Body of pancreas (tissue), 4 donors: Measurements from ENCODE around the gene MICAL2. TPM values are rescaled to one million over a fixed set of nuclear protein-coding genes. Genes with fewer than 3 reads are reported as not detected.

Experiments
- ATAC-seq: fragments of 150-250 bp; one replicate; pipeline ENCODE4 v1.9.1; 2016
- DNase-seq, 4 donors: peaks; one replicate each; pipeline ENCODE4 v3.0.0-alpha.2; 2019
- H3K27ac ChIP-seq, 4 donors: fragments of 200-600 bp; sonication (generic); 1 replicate in 3 of 4; 2 replicates in 1 of 4; pipeline versions ENCODE4 v1.5.1 to v1.6.1; 2016 to 2019; ENCODE audit warnings: mild to moderate bottlenecking in 1 of 4, mixed read lengths in 1 of 4, moderate library complexity in 1 of 4
- H3K27me3 ChIP-seq, 2 donors: fragments of 200-600 bp; sonication (generic); one replicate each; pipeline ENCODE4 v1.6.0; 2016; ENCODE audit warnings: mild to moderate bottlenecking in 1 of 2
- H3K36me3 ChIP-seq, 2 donors: fragments of 200-600 bp; sonication (generic); replicated peaks in 1 of 2; 2 replicates each; pipeline ENCODE4 v1.5.1; 2016; ENCODE audit warnings: low read depth in 2 of 2; ENCODE audit not compliant: insufficient read depth in 1 of 2
- H3K4me1 ChIP-seq: fragments of 200-600 bp; sonication (generic); one replicate; pipeline ENCODE4 v1.6.0; 2016
- H3K4me3 ChIP-seq, 2 donors: fragments of 200-600 bp; sonication (generic); 1 replicate in 1 of 2; 2 replicates in 1 of 2; pipeline ENCODE4 v1.5.1; 2016 to 2019
- H3K9me3 ChIP-seq, 3 donors: fragments of 200-600 bp; sonication (generic); 1 replicate in 2 of 3; 2 replicates in 1 of 3; pipeline ENCODE4 v1.5.1; 2016
- CTCF ChIP-seq, 7 experiments: fragments of 450-650 bp in 4 of 7; fragments of 200-600 bp in 3 of 7; sonication (generic) in 3 of 7; IDR thresholded peaks; one replicate each; pipeline ENCODE4 v1.5.1; 2016 to 2019; ENCODE audit warnings: antibody characterized with exemption in 7 of 7
- POLR2A ChIP-seq, 3 donors: fragments of 450-650 bp; IDR thresholded peaks; one replicate each; pipeline ENCODE4 v1.6.1; 2016; ENCODE audit warnings: antibody characterized with exemption in 3 of 3, mild to moderate bottlenecking in 2 of 3
- WGBS, 2 donors: methylation state at CpG; one replicate each; pipeline ENCODE4 v1.1.5; 2017; 5-methylcytosine and 5-hydroxymethylcytosine counted together
- intact Hi-C: fragments of 100-400 bp; cut with DNase I; formaldehyde crosslinking; loops from one replicate; pipeline ENCODE4 v1.15.1; 2023
- total RNA-seq, 2 donors: library from RNA; depleted of rRNA; stranded (reverse); fragments of >200 nt; gene quantifications; one replicate each; pipeline ENCODE4 v1.1.0, GENCODE V29; 2016

MICAL2 gene
- total RNA-seq, 2 donors from 2014 or later = 16.6 to 24.4 TPM

- ATAC-seq (no peak), DNase-seq (no peak)
- 96% methylated on average over 7 of the region's 7 CpGs for WGBS, 2 donors
- intact Hi-C loops = no loop called here
- no peaks in the 10 kb centered on the region for H3K9me3 ChIP-seq
- no peaks in the 10 kb centered on the region for H3K27me3 ChIP-seq
- peaks cover 37% of the 10 kb centered on the region for H3K4me1 ChIP-seq
- TF ChIP-seq CTCF (IDR thresholded peaks at IDR 0.05) (no peak), POLR2A (IDR thresholded peaks at IDR 0.05) (no peak)
- H3K4me3 ChIP-seq = no peak overlapping the region
- no peak overlapping the region for H3K27ac ChIP-seq
- H3K36me3 ChIP-seq = no peaks in the 10 kb centered on the region
These were observed 92.4 kb downstream of the MICAL2 start for GRCh38 chr11:12202661-12203310.

DNA sequence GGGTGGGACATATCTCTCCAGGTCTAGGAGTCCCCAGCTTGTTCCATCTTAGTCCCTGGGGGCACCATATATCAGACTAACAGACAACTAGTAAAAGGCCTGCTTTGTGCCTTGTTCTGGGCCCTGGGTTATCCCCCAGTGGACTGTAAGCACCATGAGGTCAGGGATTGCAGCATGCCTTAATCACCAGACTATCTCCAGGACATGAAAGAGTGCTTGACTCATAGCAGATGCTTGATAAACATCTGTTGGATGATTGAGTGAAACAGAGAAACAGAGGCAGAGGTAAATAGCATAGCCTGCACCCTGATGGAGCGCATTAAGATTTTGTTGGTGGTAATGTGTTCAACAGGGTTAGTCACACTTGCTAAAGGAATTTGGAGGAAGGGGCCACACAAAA, 94.1 kb downstream of the MICAL2 start:
- TF ChIP-seq CTCF (IDR thresholded peaks at IDR 0.05) = no peak
- no peak for TF ChIP-seq POLR2A (IDR thresholded peaks at IDR 0.05)
- Histone ChIP-seq H3K27me3 (no peaks in the 10 kb centered on the region), H3K27ac (no peak overlapping the region), H3K4me3 (no peak overlapping the region), H3K9me3 (no peaks in the 10 kb centered on the region), H3K4me1 (peaks cover 23% of the 10 kb centered on the region), H3K36me3 (no peaks in the 10 kb centered on the region)
- intact Hi-C loops = no loop called here
- WGBS, 2 donors = 94 to 100% methylated on average over 1 of the region's 1 CpG
- ATAC-seq (no peak), DNase-seq (no peak)

- no peaks in the 10 kb centered on the region for H3K9me3 ChIP-seq
- ATAC-seq (no peak), DNase-seq (no peak)
- no peaks in the 10 kb centered on the region for H3K27me3 ChIP-seq
- H3K4me3 ChIP-seq = no peak overlapping the region
- no peak for TF ChIP-seq POLR2A (IDR thresholded peaks at IDR 0.05)
- no peak for TF ChIP-seq CTCF (IDR thresholded peaks at IDR 0.05)
- H3K4me1 ChIP-seq = peaks cover 15% of the 10 kb centered on the region
- no peak overlapping the region for H3K27ac ChIP-seq
- H3K36me3 ChIP-seq = no peaks in the 10 kb centered on the region
- intact Hi-C loops = no loop called here
These were observed 94.9 kb downstream of the MICAL2 start for GRCh38 chr11:12205330-12205729.

DNA sequence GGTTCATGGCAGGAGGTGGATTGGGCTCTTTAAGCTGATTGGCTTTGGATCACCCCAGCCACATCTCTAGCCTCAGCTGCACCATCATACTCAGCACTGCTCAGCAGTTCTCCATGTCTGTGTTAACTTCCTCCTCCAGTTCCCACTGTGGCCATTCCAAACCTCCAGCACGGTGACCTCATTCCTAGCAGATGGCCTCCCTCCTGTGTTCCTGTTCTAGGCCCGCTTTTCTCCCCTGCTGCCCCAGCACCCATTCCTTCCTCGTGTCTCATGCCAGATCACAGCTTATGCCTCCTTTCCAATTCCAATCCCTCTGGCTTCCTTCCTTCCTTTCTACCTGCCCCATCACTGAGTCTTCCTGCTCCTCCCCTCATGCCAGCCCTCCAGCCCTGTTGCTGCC, 96.1 kb downstream of the MICAL2 start:
- H3K36me3 ChIP-seq = no peaks in the 10 kb centered on the region
- ATAC-seq = no peak
- 80 to 91% methylated on average over 3 of the region's 3 CpGs for WGBS, 2 donors
- TF ChIP-seq POLR2A (IDR thresholded peaks at IDR 0.05) = no peak
- TF ChIP-seq CTCF (IDR thresholded peaks at IDR 0.05) = no peak
- peaks cover 3% of the 10 kb centered on the region for H3K4me1 ChIP-seq
- no peaks in the 10 kb centered on the region for H3K27me3 ChIP-seq
- no peak overlapping the region for H3K27ac ChIP-seq
- DNase-seq = no peak
- no peaks in the 10 kb centered on the region for H3K9me3 ChIP-seq
- intact Hi-C loops = no loop called here
- H3K4me3 ChIP-seq = no peak overlapping the region
